HepG2 (cell line): ENCODE measurements around the gene ADPRHL1. TPM values are rescaled to one million over a fixed set of nuclear protein-coding genes. Genes with fewer than 3 reads are reported as not detected.

ENCODE experiments used
- ATF7-NPFF ChIP-seq: sonication (generic); formaldehyde crosslinking; IDR thresholded peaks from 2 replicates; pipeline ENCODE4 v1.8.1; 2023; ENCODE audit warnings: mild to moderate bottlenecking, low read depth, missing genetic modification reagents, moderate library complexity
- CREM ChIP-seq, 2 experiments: sonication (generic) in 1 of 2; formaldehyde crosslinking in 1 of 2; IDR thresholded peaks; 2 replicates each; pipeline versions ENCODE4 v1.4.0 to v1.6.1; 2016 to 2020; ENCODE audit warnings: antibody characterized with exemption in 1 of 2, mild to moderate bottlenecking in 1 of 2, missing genetic modification reagents in 1 of 2
- DNMT3B ChIP-seq: conservative IDR thresholded peaks from 2 replicates; pipeline ENCODE4 v1.6.1; 2016; ENCODE audit warnings: missing biosample characterization, control low read depth
- FOSL2 ChIP-seq: sonication (generic); formaldehyde crosslinking; IDR thresholded peaks from 2 replicates; pipeline ENCODE4 v1.4.0; 2020; ENCODE audit warnings: missing genetic modification reagents
- GATAD1 ChIP-seq: IDR thresholded peaks from 2 replicates; pipeline ENCODE4 v1.6.1; 2016; ENCODE audit warnings: missing genetic modification reagents, missing compliant biosample characterization
- MAZ ChIP-seq, 2 experiments: sonication (generic) in 1 of 2; formaldehyde crosslinking in 1 of 2; IDR thresholded peaks; 2 replicates each; pipeline versions ENCODE4 v1.5.0 to v1.6.1; 2012 to 2020; ENCODE audit warnings: low read depth in 2 of 2, mild to moderate bottlenecking in 2 of 2, borderline replicate concordance in 1 of 2, improper control_type of control experiment in 1 of 2, low read length in 1 of 2, missing genetic modification reagents in 1 of 2, moderate library complexity in 1 of 2
- MBD4 ChIP-seq: IDR thresholded peaks from 2 replicates; pipeline ENCODE4 v1.6.1; 2012; ENCODE audit warnings: low read length, inconsistent platforms, borderline replicate concordance
- MLX ChIP-seq: IDR thresholded peaks from 2 replicates; pipeline ENCODE4 v1.6.1; 2016
- MTA1 ChIP-seq: sonication (generic); formaldehyde crosslinking; IDR thresholded peaks from 2 replicates; pipeline ENCODE4 v1.4.0; 2020; ENCODE audit warnings: missing genetic modification reagents, mild to moderate bottlenecking, borderline replicate concordance
- SRSF1 ChIP-seq: fragments of 200-400 bp; formaldehyde crosslinking; optimal IDR thresholded peaks from 2 replicates; pipeline ENCODE3; 2017; ENCODE audit warnings: mild to moderate bottlenecking, low read depth, low read length, moderate library complexity
- SSRP1 ChIP-seq: IDR thresholded peaks from 2 replicates; pipeline ENCODE4 v1.6.1; 2016; ENCODE audit warnings: control low read depth
- ZC3H4 ChIP-seq: sonication (generic); formaldehyde crosslinking; IDR thresholded peaks from 2 replicates; pipeline ENCODE4 v1.4.0; 2020; ENCODE audit warnings: missing genetic modification reagents, borderline replicate concordance
- ZFYVE20 ChIP-seq: sonication (generic); formaldehyde crosslinking; IDR thresholded peaks from 2 replicates; pipeline ENCODE4 v1.8.0; 2023; ENCODE audit warnings: low read depth, mild to moderate bottlenecking, moderate library complexity, missing genetic modification reagents, borderline replicate concordance
- ZNF143 ChIP-seq: sonication (generic); formaldehyde crosslinking; IDR thresholded peaks from 2 replicates; pipeline ENCODE4 v1.4.0; 2020; ENCODE audit warnings: missing genetic modification reagents
- ZNF451 ChIP-seq: sonication (generic); formaldehyde crosslinking; IDR thresholded peaks from 2 replicates; pipeline ENCODE4 v1.5.0; 2020; ENCODE audit warnings: mild to moderate bottlenecking, missing genetic modification reagents
- ZNF549 ChIP-seq: sonication (generic); formaldehyde crosslinking; IDR thresholded peaks from 2 replicates; pipeline ENCODE4 v1.5.0; 2020; ENCODE audit warnings: missing genetic modification reagents
- ZNF652 ChIP-seq: IDR thresholded peaks from 2 replicates; pipeline ENCODE4 v1.6.1; 2016; ENCODE audit warnings: low read depth, borderline replicate concordance
- ZNF703 ChIP-seq: sonication (generic); formaldehyde crosslinking; IDR thresholded peaks from 2 replicates; pipeline ENCODE4 v1.5.1; 2020; ENCODE audit warnings: missing genetic modification reagents, mild to moderate bottlenecking, moderate library complexity, borderline replicate concordance
- ZNF792 ChIP-seq: IDR thresholded peaks from 2 replicates; pipeline ENCODE4 v1.6.1; 2016
- ZSCAN20 ChIP-seq: sonication (generic); formaldehyde crosslinking; IDR thresholded peaks from 2 replicates; pipeline ENCODE4 v1.4.0; 2020; ENCODE audit warnings: missing genetic modification reagents, mild to moderate bottlenecking, borderline replicate concordance
- ZSCAN5A ChIP-seq: sonication (generic); formaldehyde crosslinking; IDR thresholded peaks from 2 replicates; pipeline ENCODE4 v1.8.0; 2022; ENCODE audit warnings: mild to moderate bottlenecking, missing genetic modification reagents, borderline replicate concordance
- polyA plus RNA-seq, 8 experiments: library from polyadenylated mRNA; depleted of rRNA in 3 of 8; stranded (reverse) in 7 of 8; unstranded in 1 of 8; fragments of >200 nt; fragmentation: Illumina TruSeq in 4 of 8; extraction: Trizol in 4 of 8; gene quantifications; 2 replicates each; pipeline versions ENCODE4 v1.2.1 to v1.2.3, GENCODE V29; 2011 to 2016; ENCODE audit warnings: low read depth in 4 of 8, missing spikeins in 1 of 8, mixed read lengths in 1 of 8; ENCODE audit not compliant: insufficient read depth in 1 of 8
- total RNA-seq, 5 experiments: library from RNA; depleted of rRNA; stranded (reverse); fragments of >200 nt; fragmentation: Illumina TruSeq; extraction: Trizol; gene quantifications; 2 replicates each; pipeline ENCODE4 v1.2.3, GENCODE V29; 2016; ENCODE audit warnings: low read depth in 1 of 5
- TF ChIP-seq, protein P1 (sequence below): sonication (generic); formaldehyde crosslinking; IDR thresholded peaks from 2 replicates; pipeline ENCODE4 v1.4.0; 2020; ENCODE audit warnings: missing genetic modification reagents, mild to moderate bottlenecking, borderline replicate concordance
- TF ChIP-seq, protein P2 (sequence below): sonication (generic); formaldehyde crosslinking; IDR thresholded peaks from 2 replicates; pipeline ENCODE4; 2020; ENCODE audit warnings: missing genetic modification reagents, mild to moderate bottlenecking, borderline replicate concordance

ADPRHL1 gene
- total and polyA plus RNA-seq, 2 of the 13 experiments (the other 11 are each of a cell fraction or from before 2014, with no cell fraction given): 0.34 to 0.40 TPM

GRCh38 chr13:113493315-113493951 lies 40.1 kb upstream of the ADPRHL1 start (continued):
- no peak for TF ChIP-seq MAZ (IDR thresholded peaks at IDR 0.05; ENCODE audit: borderline replicate concordance, low read depth, low read length)
- TF ChIP-seq MAZ (CRISPR knock-in tag; IDR thresholded peaks at IDR 0.05; ENCODE audit: low read depth): no peak
- peak; percentile 96 for TF ChIP-seq FOSL2 (CRISPR knock-in tag)
- TF ChIP-seq SSRP1: no peak
- no peak for TF ChIP-seq ZNF143 (CRISPR knock-in tag)
- no peak for TF ChIP-seq ZSCAN5A (CRISPR knock-in tag)
- TF ChIP-seq, protein P1, sequence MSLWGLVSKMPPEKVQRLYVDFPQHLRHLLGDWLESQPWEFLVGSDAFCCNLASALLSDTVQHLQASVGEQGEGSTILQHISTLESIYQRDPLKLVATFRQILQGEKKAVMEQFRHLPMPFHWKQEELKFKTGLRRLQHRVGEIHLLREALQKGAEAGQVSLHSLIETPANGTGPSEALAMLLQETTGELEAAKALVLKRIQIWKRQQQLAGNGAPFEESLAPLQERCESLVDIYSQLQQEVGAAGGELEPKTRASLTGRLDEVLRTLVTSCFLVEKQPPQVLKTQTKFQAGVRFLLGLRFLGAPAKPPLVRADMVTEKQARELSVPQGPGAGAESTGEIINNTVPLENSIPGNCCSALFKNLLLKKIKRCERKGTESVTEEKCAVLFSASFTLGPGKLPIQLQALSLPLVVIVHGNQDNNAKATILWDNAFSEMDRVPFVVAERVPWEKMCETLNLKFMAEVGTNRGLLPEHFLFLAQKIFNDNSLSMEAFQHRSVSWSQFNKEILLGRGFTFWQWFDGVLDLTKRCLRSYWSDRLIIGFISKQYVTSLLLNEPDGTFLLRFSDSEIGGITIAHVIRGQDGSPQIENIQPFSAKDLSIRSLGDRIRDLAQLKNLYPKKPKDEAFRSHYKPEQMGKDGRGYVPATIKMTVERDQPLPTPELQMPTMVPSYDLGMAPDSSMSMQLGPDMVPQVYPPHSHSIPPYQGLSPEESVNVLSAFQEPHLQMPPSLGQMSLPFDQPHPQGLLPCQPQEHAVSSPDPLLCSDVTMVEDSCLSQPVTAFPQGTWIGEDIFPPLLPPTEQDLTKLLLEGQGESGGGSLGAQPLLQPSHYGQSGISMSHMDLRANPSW (CRISPR knock-in tag): no peak
- no peak for TF ChIP-seq MTA1 (CRISPR knock-in tag)
- no peak for TF ChIP-seq ZFYVE20 (CRISPR knock-in tag)
- peak; percentile 54; the same call in 1 of the 2 replicates for TF ChIP-seq MBD4
- no peak for TF ChIP-seq GATAD1 (CRISPR knock-in tag)
- no peak for TF ChIP-seq ZSCAN20 (CRISPR knock-in tag)
- TF ChIP-seq ZNF703 (CRISPR knock-in tag): no peak
- no peak for TF ChIP-seq ZNF451 (CRISPR knock-in tag)
- no peak for TF ChIP-seq ATF7-NPFF (CRISPR knock-in tag)
- TF ChIP-seq, protein P2, sequence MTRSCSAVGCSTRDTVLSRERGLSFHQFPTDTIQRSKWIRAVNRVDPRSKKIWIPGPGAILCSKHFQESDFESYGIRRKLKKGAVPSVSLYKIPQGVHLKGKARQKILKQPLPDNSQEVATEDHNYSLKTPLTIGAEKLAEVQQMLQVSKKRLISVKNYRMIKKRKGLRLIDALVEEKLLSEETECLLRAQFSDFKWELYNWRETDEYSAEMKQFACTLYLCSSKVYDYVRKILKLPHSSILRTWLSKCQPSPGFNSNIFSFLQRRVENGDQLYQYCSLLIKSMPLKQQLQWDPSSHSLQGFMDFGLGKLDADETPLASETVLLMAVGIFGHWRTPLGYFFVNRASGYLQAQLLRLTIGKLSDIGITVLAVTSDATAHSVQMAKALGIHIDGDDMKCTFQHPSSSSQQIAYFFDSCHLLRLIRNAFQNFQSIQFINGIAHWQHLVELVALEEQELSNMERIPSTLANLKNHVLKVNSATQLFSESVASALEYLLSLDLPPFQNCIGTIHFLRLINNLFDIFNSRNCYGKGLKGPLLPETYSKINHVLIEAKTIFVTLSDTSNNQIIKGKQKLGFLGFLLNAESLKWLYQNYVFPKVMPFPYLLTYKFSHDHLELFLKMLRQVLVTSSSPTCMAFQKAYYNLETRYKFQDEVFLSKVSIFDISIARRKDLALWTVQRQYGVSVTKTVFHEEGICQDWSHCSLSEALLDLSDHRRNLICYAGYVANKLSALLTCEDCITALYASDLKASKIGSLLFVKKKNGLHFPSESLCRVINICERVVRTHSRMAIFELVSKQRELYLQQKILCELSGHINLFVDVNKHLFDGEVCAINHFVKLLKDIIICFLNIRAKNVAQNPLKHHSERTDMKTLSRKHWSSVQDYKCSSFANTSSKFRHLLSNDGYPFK: no peak
- no peak for TF ChIP-seq ZNF549 (CRISPR knock-in tag)
- TF ChIP-seq DNMT3B (CRISPR knock-in tag): no peak
- peak; percentile 73; the same call in 1 of the 2 replicates for TF ChIP-seq ZNF792 (CRISPR knock-in tag)
- no peak for TF ChIP-seq SRSF1
- 0 out of 2 replicates have a peak, but pooled peaks have one; percentile 27 for TF ChIP-seq CREM (IDR thresholded peaks at IDR 0.05)
- TF ChIP-seq CREM (CRISPR knock-in tag; IDR thresholded peaks at IDR 0.05): no peak
- TF ChIP-seq MLX (CRISPR knock-in tag): peak; percentile 90
- no peak for TF ChIP-seq ZC3H4
- no peak for TF ChIP-seq ZNF652 (CRISPR knock-in tag)
